HG02943 (cell line): ENCODE data around the gene ADH4.
"Not testable (repeated sequence)": the region's sequence is repeated elsewhere in the genome, so short reads cannot be mapped to it uniquely, and the experiment has no call there.

Source experiments
- ATAC-seq: cut with Tn5 transposase; IDR thresholded peaks from one replicate; pipeline ENCODE4 v1.9.1; 2021; ENCODE audit warnings: mild to moderate bottlenecking, low read depth, moderate library complexity; ENCODE audit not compliant: unreplicated experiment

The ADH4 gene

GRCh38 chr4:99144070-99144469, at the start of gene ADH4:
TSS of gene ADH4 (minus strand) at chr4:99144297. CDS start at chr4:99144222, 75 bp downstream.
- no peak for ATAC-seq

DNA sequence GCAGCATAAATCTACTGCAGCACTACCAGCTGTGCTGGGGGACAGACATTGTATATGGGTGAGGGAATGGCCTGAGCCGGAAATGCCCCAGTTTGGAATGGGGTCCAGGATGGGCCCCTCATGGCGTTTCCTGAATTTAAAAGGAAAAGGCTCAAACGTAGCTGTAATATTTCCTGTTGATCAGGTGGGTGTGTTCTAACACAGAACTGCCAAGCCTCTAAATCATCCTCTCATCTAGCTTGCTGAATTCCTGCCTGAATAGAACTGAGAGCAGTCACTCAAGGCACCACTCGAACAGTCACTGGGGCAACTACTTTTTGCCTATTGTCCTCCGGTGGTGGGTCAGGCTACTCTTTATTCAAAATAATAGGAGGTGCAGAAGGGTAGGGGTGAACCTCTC, 46.2 kb upstream of the ADH4 start:
- no peak for ATAC-seq

DNA sequence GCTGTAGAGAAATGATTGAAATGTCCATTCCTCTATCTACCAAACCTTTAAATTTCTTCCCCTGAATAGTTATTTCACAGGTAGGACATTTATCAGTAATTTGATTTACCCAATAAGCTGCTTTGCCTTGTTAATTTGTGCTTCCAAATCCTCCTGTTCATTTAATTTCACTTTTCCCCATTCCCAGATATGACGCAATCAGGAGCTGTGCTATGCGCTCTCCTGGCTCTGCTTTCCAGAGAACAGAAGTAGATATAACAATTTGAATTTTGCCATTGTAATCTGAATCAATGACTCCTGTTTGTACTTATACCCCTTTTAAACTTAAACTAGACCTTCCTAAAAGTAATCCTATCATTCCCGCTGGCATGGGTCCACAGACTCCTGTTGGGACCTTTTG, 45.8 kb upstream of the ADH4 start:
- ATAC-seq = not testable (repeated sequence)

- ATAC-seq = no peak
Observed at GRCh38 chr4:99186029-99186428, 41.9 kb upstream of the ADH4 start.

DNA sequence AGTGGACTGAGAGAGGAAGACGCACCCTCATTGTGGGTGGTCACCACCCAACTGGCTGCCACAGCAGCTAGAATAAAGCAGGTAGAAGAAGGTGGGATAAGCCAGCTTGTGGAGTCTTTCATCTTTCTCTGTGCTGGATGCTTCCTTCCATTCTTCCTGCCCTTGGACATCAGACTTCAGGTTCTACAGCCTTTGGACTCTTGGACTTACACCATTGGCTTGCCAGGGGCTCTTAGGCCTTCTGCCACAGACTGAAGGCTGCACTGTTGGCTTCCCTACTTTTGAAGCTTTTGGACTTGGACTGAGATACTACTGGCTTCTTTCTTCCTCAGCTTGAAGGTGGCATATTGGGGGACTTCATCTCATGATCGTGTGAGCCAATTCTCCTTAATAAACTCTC, 41.5 kb upstream of the ADH4 start:
- ATAC-seq = no peak

DNA sequence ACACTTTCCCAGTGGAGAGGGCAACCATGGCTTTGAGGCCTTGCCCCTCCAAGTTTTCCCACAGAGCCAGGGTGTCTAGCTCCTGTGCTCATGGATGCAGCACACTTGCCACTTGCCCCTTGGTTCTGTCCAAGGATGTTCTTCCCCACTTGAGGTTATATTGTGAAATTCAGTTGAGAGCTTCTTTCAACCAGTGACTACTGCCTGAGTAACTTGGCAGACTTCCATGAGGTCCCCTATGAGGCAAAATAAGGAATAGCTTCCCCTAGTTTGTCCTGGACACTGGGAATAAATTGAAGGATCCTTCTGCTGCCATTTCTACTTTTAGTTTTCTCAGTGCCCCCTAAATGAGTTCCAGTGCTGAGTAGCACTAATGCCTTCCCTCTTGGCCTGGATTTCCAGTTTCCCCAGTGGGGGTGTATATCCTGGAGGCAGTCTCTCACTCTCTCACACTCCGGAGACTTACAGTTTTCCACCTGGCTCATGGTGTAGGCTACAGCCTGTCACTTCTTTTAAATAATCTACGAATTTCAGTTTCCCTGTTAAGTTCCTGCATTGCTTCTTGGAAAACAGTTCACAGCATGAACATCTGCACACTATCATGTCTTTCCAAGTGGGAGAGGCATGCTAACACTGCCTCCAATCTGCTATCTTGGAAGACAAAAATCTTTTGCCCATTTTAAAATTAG, 36.4 kb upstream of the ADH4 start:
- ATAC-seq = no peak

- ATAC-seq = no peak
Observed at GRCh38 chr4:99179626-99180025, 35.5 kb upstream of the ADH4 start.

DNA sequence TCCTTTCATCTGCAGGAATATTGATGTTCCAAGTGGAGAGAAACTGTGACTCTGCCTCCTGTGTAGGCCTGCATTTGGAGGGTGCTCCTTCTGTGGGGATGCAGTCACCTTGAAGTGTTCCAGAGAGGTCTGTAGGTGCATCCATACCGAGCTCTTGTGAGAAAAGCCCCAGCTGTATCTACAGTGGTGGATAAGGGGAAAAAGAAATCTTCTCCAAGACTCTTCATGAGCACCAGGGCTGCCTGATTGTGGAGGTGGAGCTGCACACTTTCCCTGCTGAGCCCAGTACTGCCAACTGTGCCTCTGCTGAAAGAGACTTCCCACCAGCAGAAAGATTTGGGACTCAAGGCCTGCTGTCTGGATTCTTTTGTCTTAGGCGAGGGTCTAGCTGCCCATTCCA, 35.1 kb upstream of the ADH4 start:
- ATAC-seq = no peak

DNA sequence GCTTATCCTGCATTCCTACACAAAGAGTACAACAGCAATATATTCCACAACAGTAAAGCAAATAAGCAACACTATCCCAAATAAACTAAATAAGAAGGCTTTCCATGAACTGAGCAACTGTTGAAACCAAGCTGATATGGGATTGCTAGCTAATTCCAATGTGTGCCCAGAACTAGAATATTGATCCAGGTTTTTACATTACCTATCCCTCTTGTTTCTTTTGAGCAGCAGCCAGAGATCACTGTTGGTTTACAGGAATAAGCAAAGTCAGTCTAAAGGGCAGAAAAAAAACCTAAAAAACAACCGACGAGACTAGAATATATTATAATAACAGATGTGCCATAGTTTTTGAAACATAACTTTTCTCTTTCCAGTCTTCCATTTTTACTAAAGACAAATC, 22.4 kb upstream of the ADH4 start:
- no peak for ATAC-seq

GRCh38 chr4:99165978-99166377, 21.9 kb upstream of the ADH4 start:
- ATAC-seq = no peak

DNA sequence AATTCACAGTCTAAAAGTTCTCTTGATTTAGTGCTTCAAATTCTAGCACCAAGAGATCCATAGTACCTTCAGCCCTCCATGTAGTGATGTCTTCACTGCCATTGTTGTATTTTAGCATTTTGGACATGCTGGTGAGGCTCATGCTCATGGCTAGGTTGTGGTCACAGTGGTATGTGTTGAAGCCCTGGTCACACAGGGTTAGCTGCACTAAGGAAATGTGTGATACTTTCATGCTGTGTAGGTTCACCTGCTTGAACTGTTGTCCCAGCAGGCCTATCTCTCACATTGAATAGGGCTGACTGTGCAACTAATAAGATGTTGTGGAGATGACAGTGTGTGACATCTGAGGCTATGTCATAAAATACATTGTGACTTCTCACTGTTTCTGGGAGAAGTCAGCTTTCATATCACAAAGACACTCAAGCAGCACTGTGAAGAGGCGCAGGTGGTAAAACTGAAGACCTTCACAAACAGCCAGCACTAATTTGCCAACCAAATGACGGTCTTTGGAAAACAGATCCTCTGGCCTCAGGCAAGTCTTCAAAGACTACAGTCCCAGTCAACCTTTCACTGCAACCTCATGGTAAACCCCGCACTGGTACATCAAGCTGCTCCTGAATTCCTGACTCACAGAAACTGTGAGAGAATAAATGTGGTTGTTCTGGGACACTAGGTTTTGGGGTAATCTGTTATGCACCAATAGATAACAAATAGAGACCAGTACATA, 17.4 kb upstream of the ADH4 start:
- ATAC-seq = no peak

DNA sequence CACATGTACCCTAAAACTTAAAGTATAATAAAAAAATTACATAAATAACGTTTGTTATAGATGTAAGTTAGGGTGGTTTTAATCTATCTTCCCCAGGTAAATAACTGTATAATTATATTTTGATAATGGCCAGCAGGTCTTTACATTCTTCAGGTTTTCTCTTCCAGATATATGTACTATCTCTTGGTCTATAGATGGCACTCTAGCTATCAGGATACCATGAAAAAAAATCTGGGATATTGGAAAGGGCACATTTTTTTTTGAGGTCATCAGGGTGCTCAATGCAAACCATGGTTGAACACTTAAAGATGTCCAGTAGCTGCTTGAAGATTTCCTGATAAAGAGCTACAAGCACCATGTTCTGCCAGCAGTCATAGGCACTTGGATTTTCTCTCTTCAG, 15.6 kb upstream of the ADH4 start:
- ATAC-seq = no peak

DNA sequence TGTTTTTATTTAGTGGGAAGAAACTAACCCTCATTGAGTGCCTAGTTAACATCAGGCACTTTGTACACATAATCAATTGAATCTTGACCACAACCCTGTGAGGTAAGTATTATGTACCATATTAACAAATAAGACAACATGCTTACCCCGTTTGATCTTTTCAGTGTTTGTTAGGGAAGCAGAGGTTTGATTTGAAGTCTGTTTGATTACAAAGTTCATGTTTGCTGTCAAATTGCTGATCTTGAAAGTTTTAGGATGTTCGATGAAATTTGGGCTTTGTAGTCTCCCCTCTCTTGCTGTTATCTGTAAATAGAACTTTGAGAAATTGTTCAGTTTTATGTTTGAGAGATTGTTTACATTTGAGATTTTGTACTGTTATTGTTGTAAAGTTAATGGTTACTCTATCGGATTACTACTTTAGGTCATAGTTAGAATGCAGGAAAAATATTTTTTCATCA, 13.4 kb upstream of the ADH4 start:
- ATAC-seq = no peak

- ATAC-seq = no peak
Observed at GRCh38 chr4:99156992-99157391, 12.9 kb upstream of the ADH4 start.

GRCh38 chr4:99154658-99155342, 10.7 kb upstream of the ADH4 start:
- no peak for ATAC-seq

- no peak for ATAC-seq
Observed at GRCh38 chr4:99151995-99152394, 7.9 kb upstream of the ADH4 start.

- no peak for ATAC-seq
Observed at GRCh38 chr4:99151452-99151851, 7.4 kb upstream of the ADH4 start.

DNA sequence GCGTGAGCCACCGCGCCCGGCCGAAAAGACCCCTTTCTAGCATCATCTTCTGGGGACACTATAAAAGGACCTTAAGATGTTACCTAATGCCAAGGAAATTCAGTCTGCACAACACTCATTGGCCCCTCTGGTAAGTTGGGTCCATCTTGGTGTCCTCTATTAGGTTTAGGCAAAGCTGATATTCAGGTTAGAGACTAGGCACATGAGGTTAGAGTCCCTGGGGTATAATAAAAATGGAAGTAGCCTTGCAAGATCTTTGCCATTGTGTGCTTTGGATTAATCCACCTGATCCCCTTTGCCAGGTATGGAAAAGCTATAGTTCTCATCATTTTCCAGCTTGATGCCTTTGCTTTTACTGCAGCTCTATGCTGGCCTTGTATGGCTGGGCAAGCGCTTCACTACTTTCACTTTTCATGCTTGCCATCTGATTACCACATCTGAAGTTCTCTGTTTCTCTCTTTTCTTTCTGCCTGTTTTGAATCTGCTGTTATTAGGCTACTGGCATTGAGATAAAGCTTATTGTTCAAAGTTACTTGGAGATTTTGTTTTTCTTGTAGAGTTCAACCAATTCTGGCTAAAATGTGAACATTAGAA, 5.4 kb upstream of the ADH4 start:
- ATAC-seq = no peak

GRCh38 chr4:99148550-99148949, 4.5 kb upstream of the ADH4 start:
- ATAC-seq = no peak

DNA sequence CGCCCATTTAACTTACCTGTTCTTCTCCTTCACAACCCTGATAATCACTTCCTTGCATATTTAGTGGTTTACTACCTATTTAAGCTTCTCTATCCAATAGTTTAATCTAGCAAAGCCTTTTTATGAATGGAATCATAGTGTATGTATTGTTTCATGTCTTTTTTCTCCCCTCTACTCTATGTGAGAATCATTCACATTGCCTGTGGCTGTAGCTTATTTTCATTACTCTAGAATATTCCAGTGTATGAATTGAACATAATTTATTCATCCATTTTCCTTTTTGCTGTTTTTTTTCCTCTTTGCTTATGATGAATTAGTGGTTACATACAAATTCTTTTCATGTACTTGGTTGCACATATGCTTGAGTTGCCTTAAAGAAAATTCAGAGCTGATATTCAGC, 490 bp upstream of the ADH4 start:
- no peak for ATAC-seq

GRCh38 chr4:99136329-99136728, 7.8 kb downstream of the ADH4 start:
- ATAC-seq = no peak
